ENCODE results near the gene TNFRSF17.

- no peak; the same call in 1 of the 2 replicates for TF ChIP-seq TAF1 (IDR thresholded peaks at IDR 0.05; ENCODE audit: borderline replicate concordance, low read depth, low read length)
- TF ChIP-seq CBX3 (IDR thresholded peaks at IDR 0.05; ENCODE audit: borderline replicate concordance, low read depth), result no peak
- TF ChIP-seq PBX3 (IDR thresholded peaks at IDR 0.05; ENCODE audit: insufficient replicate concordance, low read depth, low read length), result no peak
- no peak for TF ChIP-seq CTCF (IDR thresholded peaks at IDR 0.05 in 2 of 3, conservative IDR thresholded peaks at IDR 0.05 in 1 of 3; ENCODE audit: control insufficient read depth in 2 of 3, extremely low read depth in 1 of 3, insufficient read depth in 1 of 3, low read depth in 3 of 3, low read length in 3 of 3)
- TF ChIP-seq YY1 (IDR thresholded peaks at IDR 0.05; ENCODE audit: low read depth, low read length), result peak; percentile 12; the same call in 1 of the 2 replicates
- peak; percentile 89 for TF ChIP-seq POLR2AphosphoS5 (IDR thresholded peaks at IDR 0.05; ENCODE audit: low read length)
- TF ChIP-seq ZBTB4 (CRISPR knock-in tag; IDR thresholded peaks at IDR 0.05), result no peak
- peak; percentile 60 for TF ChIP-seq POLR2A (IDR thresholded peaks at IDR 0.05; ENCODE audit: low read depth, low read length)
- TF ChIP-seq RCOR1 (conservative IDR thresholded peaks at IDR 0.05; ENCODE audit: low read depth, low read length), result no peak; the same call in 1 of the 2 replicates
These were observed at the start of gene TNFRSF17 for GRCh38 chr16:11964761-11965551.
